ENCODE measurements around the gene LAMB1.
"Not testable (repeated sequence)": the region's sequence is repeated elsewhere in the genome, so short reads cannot be mapped to it uniquely, and the experiment has no call there.

Gene LAMB1

DNA sequence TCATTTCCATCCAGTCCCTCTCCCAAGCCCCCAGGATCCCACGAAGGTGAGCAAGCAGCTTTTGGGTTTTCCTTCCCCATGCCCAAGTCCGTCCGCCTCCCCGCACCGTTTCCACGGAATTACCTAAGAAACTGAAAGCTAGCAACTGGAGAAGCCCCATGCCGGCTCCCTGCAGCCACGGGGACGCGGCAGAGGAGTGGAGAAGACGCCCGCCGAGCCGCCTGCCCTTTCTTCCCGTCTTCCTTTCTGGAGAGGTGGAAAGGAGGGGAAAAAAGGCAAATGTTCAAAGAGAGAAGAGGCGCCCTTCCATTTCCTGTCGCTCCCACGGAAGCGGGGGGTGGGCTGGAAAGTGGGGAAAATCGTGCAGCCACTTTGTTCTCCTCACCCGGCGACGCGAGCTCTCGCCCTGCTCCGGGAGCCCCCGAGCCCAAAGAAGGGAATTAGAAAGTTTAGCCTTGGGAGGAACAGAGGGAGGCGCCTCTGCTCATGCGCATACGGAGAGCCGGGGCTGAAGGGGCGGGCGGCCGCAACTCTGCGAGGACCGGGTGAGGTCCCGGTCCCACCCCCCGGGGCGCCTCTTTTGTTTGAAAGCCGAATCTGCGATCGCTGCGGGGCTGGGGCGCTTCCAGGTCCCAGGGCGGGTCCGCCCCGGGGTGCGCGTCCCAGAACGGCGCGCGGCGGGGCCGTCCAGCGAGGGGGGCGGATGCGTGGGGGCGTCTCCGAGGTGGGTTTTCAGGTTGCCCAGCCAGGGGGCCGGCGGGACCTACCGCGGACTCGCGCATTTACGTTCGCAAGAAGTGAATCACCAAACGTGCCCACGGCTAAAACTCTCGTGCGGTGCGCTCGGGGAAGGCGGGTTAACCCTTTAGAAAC is at the start of gene LAMB1:
TSS of gene LAMB1 (minus strand) at position 436 of the 873 bp plus-strand sequence. CDS start at position 160, 276 bp downstream.
- peak; percentile 84 for DNase-seq

DNA sequence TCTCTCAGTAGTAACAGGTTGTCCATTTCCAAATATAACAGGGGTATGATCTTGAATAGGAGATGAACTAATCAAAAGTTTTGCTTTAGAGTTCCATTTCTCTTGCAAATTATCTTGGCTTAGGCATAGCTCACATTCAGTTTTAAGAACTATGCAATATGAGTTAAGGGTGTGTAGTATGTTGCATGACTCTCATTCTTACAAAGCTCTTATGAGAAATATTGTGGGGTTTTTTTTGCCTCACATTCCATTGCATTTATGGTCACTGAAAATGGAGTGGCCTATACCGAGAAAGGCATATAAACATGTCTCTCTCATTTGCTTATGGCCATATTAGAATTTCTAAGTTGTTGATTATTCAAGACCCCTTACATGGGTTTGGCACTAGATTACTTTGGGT is 48.5 kb upstream of the LAMB1 start:
- DNase-seq: peak; percentile 48

- no peak for DNase-seq
These were observed 47.0 kb upstream of the LAMB1 start for GRCh38 chr7:108049962-108050361.

DNA sequence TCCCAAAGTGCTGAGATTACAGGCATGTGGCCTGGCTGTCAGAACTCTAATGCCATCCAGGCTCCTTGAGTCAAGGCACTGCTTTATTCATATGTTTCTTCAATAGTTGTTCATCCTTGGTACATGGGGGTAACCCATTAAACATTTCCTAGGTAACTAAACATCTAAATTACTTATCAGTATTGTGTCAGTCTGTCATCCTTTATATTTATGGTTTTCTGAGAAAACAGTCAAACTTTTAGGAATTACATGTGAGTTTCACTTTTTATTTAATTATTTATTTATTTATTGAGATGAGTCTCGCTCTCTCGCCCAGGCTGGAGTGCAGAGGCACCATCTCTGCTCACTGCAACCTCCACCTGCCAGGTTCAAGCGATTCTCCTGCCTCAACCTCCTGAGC is 45.5 kb upstream of the LAMB1 start:
- DNase-seq: no peak

DNA sequence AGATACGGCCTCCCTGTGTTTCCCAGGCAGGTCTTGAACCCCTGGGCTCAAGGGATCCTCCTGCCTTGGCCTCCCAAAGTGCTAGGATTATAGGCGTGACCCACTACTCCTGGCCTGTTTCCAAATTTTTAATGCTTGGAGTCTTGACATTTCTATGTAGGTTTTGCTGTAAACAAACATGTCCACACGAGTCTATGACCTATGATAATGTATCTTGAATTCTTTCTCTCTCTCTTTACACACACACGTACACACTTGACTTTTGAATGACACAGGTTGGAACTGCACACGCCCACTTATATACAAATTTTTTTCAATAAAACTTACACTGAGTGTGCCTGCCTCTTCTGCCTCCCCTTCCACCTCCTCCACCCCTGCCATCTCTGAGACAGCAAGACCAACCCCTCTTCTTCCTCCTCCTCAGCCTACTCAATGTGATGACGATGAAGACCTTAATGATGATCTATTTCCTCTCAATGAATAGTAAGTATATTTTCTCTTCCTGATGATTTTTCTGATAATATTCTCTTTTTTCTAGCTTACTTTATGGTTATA is 44.1 kb upstream of the LAMB1 start:
- DNase-seq: no peak

- DNase-seq: peak; percentile 70
These were observed 42.7 kb upstream of the LAMB1 start for GRCh38 chr7:108045669-108046068.

DNA sequence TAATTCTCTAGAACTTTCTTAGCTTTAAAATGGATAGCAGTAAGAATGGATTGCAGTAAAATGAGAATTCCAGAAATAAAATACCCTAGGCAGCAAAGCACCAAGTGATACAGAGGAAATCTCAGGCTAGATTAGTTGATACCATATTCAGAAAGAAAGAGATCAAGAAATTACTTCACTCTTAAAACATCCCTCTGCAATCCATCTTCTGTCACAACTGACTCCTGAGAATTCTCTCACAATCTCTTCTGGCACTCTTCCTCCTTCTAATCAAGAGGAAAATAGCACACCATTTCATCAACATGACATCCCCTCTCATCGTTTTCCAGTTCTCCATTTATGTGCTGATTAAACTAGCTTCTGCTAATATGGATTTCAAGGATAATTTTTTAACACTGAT is 42.2 kb upstream of the LAMB1 start:
- peak; percentile 88 for DNase-seq

DNA sequence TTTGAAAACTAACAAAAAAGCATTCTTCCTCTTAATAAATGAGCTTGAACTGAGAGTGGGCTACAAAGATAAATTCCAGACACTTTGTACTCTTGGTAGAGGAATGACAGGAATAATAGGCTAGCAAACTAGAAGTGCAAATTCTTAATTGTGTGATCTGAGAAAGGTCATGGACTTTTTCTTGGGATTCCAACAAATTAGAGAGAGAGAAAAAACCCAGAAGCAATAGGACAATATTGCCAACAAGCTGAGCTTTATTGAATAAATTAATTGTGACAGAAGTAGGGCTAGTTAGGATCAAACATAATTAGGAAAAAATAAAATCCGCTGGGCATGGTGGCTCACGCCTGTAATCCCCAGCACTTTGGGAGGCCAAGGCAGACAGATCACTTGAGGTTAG is 41.4 kb upstream of the LAMB1 start:
- DNase-seq: no peak

GRCh38 chr7:108038986-108039385 is 36.0 kb upstream of the LAMB1 start:
- no peak for DNase-seq

DNA sequence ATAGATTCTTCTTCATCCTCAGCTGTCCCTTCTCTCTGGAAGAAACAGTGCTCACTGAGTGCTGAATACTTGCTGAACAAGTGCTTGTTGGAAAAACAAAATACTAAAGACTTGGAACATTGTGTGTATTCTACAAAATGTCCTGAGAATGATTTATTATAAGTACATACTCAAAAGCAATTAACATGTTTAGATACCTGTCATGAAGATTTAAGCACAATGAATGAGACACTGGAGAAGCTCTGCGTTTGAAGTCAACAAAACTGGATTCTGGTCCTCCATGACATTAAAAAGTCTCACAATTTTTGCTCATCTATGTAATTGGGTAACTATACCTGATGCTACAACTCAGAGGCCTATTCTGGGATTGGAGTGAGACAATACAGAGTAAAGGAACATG is 34.8 kb upstream of the LAMB1 start:
- no peak for DNase-seq

- no peak for DNase-seq
These were observed 34.2 kb upstream of the LAMB1 start for GRCh38 chr7:108037140-108037539.

DNA sequence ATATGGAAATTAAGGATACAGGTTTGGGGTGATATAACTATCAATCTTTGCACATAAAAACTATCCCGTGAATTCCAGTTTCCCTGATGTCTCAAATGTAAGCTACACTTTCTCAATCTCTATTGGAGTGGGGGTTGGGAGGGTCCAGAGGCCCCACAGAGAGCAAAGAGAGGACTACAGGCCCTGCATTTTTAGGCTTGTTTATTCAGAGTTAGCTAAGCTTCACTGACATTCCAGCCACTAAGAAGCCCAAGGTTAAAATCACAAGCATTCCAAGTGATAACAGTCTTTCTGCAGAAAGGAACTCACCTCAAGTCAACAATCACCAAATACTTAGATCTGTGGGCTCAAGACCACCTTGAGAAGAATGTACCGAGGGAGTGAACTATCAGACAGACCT is 31.6 kb upstream of the LAMB1 start:
- no peak for DNase-seq

GRCh38 chr7:108033776-108034497 is 31.0 kb upstream of the LAMB1 start:
- DNase-seq: no peak

DNA sequence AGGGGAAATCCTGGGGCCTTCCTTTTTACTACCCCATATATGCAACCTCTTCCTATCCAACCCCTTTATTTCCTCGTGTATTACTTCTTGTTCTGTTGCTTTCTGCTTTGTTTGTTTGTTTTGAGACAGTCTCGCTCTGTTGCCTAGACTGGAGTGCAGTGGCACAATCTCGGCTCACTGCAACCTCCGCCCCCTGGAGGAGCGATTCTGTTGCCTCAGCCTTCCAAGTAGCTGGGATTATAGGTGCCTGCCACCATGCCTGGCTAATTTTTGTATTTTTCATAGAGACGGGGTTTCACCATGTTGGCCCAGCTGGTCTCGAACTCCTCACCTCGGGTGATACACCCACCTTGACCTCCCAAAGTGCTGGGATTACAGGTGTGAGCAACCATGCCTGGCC is 30.3 kb upstream of the LAMB1 start:
- not testable (repeated sequence) for DNase-seq

DNA sequence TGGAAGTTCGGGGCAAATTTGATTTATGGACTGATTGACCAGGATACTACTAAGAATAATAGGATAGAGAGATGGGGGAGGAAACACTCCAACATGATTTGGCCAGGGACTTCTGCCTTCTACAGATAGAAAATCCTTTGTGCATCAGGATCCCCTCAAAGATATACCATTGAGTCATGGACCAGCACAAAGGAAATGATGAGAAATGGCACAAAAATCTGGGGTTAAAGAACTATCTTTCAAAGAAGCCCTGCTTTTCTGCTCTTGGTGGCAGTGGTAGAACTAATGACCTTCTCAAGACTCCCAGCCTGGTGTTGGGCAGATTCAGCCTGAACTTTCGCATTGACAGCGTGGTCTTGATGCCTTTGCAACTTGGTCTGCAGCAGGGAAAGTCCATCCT is 27.6 kb upstream of the LAMB1 start:
- peak; percentile 58 for DNase-seq

GRCh38 chr7:108029034-108029433 is 26.1 kb upstream of the LAMB1 start:
- DNase-seq: no peak

DNA sequence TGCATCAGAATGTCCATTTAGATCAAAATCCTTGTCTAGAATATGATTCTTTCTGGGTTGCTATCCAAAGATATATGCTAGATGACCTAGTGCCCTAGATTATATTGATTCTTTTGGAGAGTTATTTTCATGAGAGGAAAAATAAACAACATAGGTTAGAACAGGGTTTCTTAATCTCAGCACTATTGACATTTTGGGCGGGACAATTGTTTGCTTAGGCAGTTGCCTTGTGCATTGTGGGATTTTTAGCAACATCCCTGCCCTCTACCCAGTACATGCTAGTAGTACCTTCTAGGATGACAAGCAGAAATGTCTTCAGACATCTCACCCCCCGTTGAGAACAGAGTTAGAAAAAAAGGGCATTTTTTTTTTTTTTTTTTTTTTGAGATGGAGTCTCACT is 25.1 kb upstream of the LAMB1 start:
- DNase-seq: no peak

DNA sequence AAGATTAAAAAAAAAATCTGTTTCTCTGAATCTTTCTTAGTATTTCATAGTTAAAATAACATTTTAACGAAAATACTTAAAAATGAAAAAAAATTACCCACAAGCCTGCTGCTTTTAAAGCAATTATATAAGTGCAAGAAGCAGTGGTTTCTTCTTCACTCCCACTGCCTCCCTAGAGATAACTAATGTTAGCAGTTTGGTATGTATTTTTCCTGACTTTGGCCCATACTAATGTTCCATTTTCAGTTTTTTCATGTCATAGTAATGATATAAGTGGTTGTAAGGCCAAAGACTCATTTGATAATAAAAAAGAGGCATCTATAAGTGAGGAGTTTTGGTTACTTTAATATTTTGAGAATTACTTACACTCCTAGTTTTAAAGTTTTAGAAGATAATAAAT is 24.3 kb upstream of the LAMB1 start:
- peak; percentile 46 for DNase-seq

- no peak for DNase-seq
These were observed 23.7 kb upstream of the LAMB1 start for GRCh38 chr7:108026647-108027046.

- DNase-seq: no peak
These were observed 23.2 kb upstream of the LAMB1 start for GRCh38 chr7:108026116-108026515.

- no peak for DNase-seq
These were observed 21.6 kb upstream of the LAMB1 start for GRCh38 chr7:108024538-108024937.

- DNase-seq: no peak
These were observed 17.6 kb upstream of the LAMB1 start for GRCh38 chr7:108020585-108020984.

GRCh38 chr7:108018668-108019067 is 15.7 kb upstream of the LAMB1 start:
- DNase-seq: no peak

DNA sequence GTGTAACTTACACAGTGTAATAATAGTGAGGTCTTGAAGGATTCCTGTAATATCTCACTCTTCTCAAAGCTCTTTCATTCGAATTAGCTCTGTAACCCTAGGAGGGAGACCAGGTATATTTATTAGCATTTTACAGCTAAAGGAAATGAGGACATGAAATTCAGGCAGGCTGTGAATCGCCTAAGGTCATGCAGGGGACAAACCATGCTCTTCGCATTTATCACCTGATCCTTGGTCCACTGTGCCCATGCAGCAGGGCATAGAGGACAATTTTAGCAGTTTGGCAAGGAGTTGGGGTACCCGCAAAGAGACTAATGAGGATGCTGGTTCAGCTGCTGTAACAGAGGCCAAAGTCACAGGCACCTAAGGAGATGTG is 14.8 kb upstream of the LAMB1 start:
- no peak for DNase-seq
